K562 (cell line): Measurements from ENCODE around the gene PTH2. TPM values are rescaled to one million over a fixed set of nuclear protein-coding genes. Genes with fewer than 3 reads are reported as not detected.
A peak's percentile ranks its signal among the peaks of the same experiment; 100 is the strongest.

ENCODE experiments used
- ARNT ChIP-seq, 2 experiments: fragments of 450-650 bp; IDR thresholded peaks; 2 replicates each; pipeline ENCODE4 v1.6.1; 2016; ENCODE audit warnings: mild to moderate bottlenecking in 1 of 2
- ELF2 ChIP-seq: fragments of 250-450 bp; sonication (Bioruptor Pico); IDR thresholded peaks from 2 replicates; pipeline ENCODE4 v1.5.0; 2021; ENCODE audit warnings: mild to moderate bottlenecking
- EP300 ChIP-seq: IDR thresholded peaks from 2 replicates; pipeline ENCODE4 v1.6.1; 2012; ENCODE audit warnings: low read length, improper control_type of control experiment
- EP400 ChIP-seq: fragments of 450-650 bp; IDR thresholded peaks from 2 replicates; pipeline ENCODE4 v1.6.1; 2017; ENCODE audit warnings: antibody characterized with exemption, mild to moderate bottlenecking, moderate library complexity
- MAFG ChIP-seq: fragments of 450-650 bp; conservative IDR thresholded peaks from 2 replicates; pipeline ENCODE4 v1.6.1; 2016; ENCODE audit warnings: missing genetic modification characterization, missing compliant biosample characterization
- NKRF ChIP-seq: fragments of 450-650 bp; IDR thresholded peaks from 2 replicates; pipeline ENCODE4 v1.6.1; 2016; ENCODE audit warnings: borderline replicate concordance
- NR3C1 ChIP-seq: sonication (generic); formaldehyde crosslinking; IDR thresholded peaks from 2 replicates; pipeline ENCODE4 v1.8.1; 2022; ENCODE audit warnings: missing genetic modification reagents
- PHF20 ChIP-seq: fragments of 450-650 bp; IDR thresholded peaks from 2 replicates; pipeline ENCODE4 v1.6.1; 2018; ENCODE audit not compliant: partially characterized antibody
- POLR2AphosphoS5 ChIP-seq: IDR thresholded peaks from 2 replicates; pipeline ENCODE4 v1.6.1; 2011; ENCODE audit warnings: mild to moderate bottlenecking, low read depth, low read length, moderate library complexity; ENCODE audit not compliant: control insufficient read depth, insufficient read depth
- POU5F1 ChIP-seq: fragments of 150-350 bp; IDR thresholded peaks from 2 replicates; pipeline ENCODE4 v1.6.1; 2014; ENCODE audit warnings: borderline replicate concordance, low read length, low read depth, mild to moderate bottlenecking; ENCODE audit not compliant: partially characterized antibody
- RBBP5 ChIP-seq: fragments of 200-600 bp; sonication (generic); IDR thresholded peaks from 2 replicates; pipeline ENCODE4 v1.6.1; 2012; ENCODE audit warnings: borderline replicate concordance, mild to moderate bottlenecking, low read length, control low read depth, inconsistent platforms; ENCODE audit not compliant: insufficient read depth, poor library complexity, severe bottlenecking
- SREBF1 ChIP-seq: fragments of 150-350 bp; IDR thresholded peaks from 2 replicates; pipeline ENCODE4 v1.6.1; 2014; ENCODE audit warnings: antibody characterized with exemption, low read depth, low read length, borderline replicate concordance
- TAF1 ChIP-seq: IDR thresholded peaks from 2 replicates; pipeline ENCODE4 v1.6.1; 2011; ENCODE audit warnings: mild to moderate bottlenecking, low read length, moderate library complexity; ENCODE audit not compliant: insufficient read depth, control insufficient read depth, severe bottlenecking; ENCODE audit errors: extremely low read depth
- TCF3 ChIP-seq: sonication (generic); formaldehyde crosslinking; IDR thresholded peaks from 2 replicates; pipeline ENCODE4 v1.4.0; 2020; ENCODE audit warnings: mild to moderate bottlenecking, missing genetic modification reagents
- TCF7 ChIP-seq: sonication (generic); IDR thresholded peaks from 2 replicates; pipeline ENCODE4 v1.6.1; 2016; ENCODE audit warnings: antibody characterized with exemption, borderline replicate concordance
- TFAM ChIP-seq: fragments of 250-450 bp; sonication (Bioruptor Pico); conservative IDR thresholded peaks from 2 replicates; pipeline ENCODE4 v1.5.0; 2021; ENCODE audit warnings: mild to moderate bottlenecking, moderate library complexity
- TOE1 ChIP-seq, 2 experiments: fragments of 450-650 bp in 1 of 2; sonication (generic) in 1 of 2; formaldehyde crosslinking in 1 of 2; IDR thresholded peaks; 2 replicates each; pipeline versions ENCODE4 v1.7.1 to v1.8.0; 2016 to 2022; ENCODE audit warnings: borderline replicate concordance in 2 of 2, mild to moderate bottlenecking in 2 of 2, antibody characterized with exemption in 1 of 2, inconsistent platforms in 1 of 2, low read depth in 1 of 2, missing genetic modification reagents in 1 of 2, moderate library complexity in 1 of 2
- ZNF212 ChIP-seq: fragments of 450-650 bp; formaldehyde crosslinking; IDR thresholded peaks from 2 replicates; pipeline ENCODE4 v1.4.0; 2020; ENCODE audit warnings: mild to moderate bottlenecking
- ZNF518B ChIP-seq: fragments of 250-450 bp; sonication (Bioruptor Pico); IDR thresholded peaks from 2 replicates; pipeline ENCODE4 v1.5.0; 2021; ENCODE audit warnings: mild to moderate bottlenecking, moderate library complexity
- ZZZ3 ChIP-seq: fragments of 450-650 bp; IDR thresholded peaks from 2 replicates; pipeline ENCODE4 v1.6.1; 2016; ENCODE audit warnings: antibody characterized with exemption, mild to moderate bottlenecking, moderate library complexity
- polyA plus RNA-seq, 8 experiments: library from polyadenylated mRNA; depleted of rRNA in 4 of 8; stranded (reverse) in 5 of 8; unstranded in 3 of 8; fragments of >200 nt; fragmentation: Nextera tagmentation in 2 of 8; fragmentation: Illumina TruSeq in 1 of 8; extraction: Ambion mirVana in 2 of 8; extraction: Trizol in 1 of 8; gene quantifications; 2 replicates each; pipeline versions ENCODE4 v1.2.1 to v1.2.3, GENCODE V29; 2011 to 2014; ENCODE audit warnings: inconsistent platforms in 1 of 8, missing spikeins in 1 of 8
- total RNA-seq, 7 experiments: library from RNA; depleted of rRNA in 6 of 7; stranded (reverse); fragments of >200 nt in 6 of 7; fragmentation: Illumina TruSeq in 2 of 7; extraction: Trizol in 2 of 7; gene quantifications; 2 replicates each; pipeline versions ENCODE4 v1.2.1 to v1.2.3, GENCODE V29; 2011 to 2021; ENCODE audit warnings: low replicate concordance in 1 of 7

PTH2 gene
- total and polyA plus RNA-seq, 9 of the 15 experiments (the other 6 are each of a cell fraction or from before 2014, with no cell fraction given) = 1.3 TPM; not detected in 8

GRCh38 chr19:49451430-49452181 is 28.4 kb upstream of the PTH2 start, which contains the start of gene PIH1D1 (continued):
- peak; percentile 87 for TF ChIP-seq POLR2AphosphoS5
- TF ChIP-seq POU5F1 = peak; percentile 20
- TF ChIP-seq NKRF = peak; percentile 63
- peak; percentile 68 for TF ChIP-seq TAF1
- no peak for TF ChIP-seq PHF20
- TF ChIP-seq ELF2 = peak; percentile 79; the same call in 1 of the 2 replicates
- 0 out of 2 replicates have a peak, but pooled peaks have one; percentile 22 for TF ChIP-seq SREBF1
- no peak for TF ChIP-seq NR3C1 (CRISPR knock-in tag)
- TF ChIP-seq ARNT (IDR thresholded peaks at IDR 0.05) = peak; percentile 19 to 27; a peak in 3 of 4 replicates
- no peak for TF ChIP-seq TCF7
- no peak for TF ChIP-seq TFAM
- TF ChIP-seq EP400 = peak; percentile 60
- no peak for TF ChIP-seq ZNF518B (CRISPR knock-in tag)
- peak; percentile 62 for TF ChIP-seq RBBP5
- TF ChIP-seq TCF3 (CRISPR knock-in tag) = peak; percentile 4; the same call in 1 of the 2 replicates
- TF ChIP-seq MAFG (tag) = 0 out of 2 replicates have a peak, but pooled peaks have one; percentile 15
- peak; percentile 74 for TF ChIP-seq ZZZ3
- TF ChIP-seq EP300 = 0 out of 2 replicates have a peak, but pooled peaks have one; percentile 19
- TF ChIP-seq ZNF212 (CRISPR knock-in tag) = no peak
- TF ChIP-seq TOE1 (IDR thresholded peaks at IDR 0.05; ENCODE audit: borderline replicate concordance) = no peak
- TF ChIP-seq TOE1 (CRISPR knock-in tag; IDR thresholded peaks at IDR 0.05; ENCODE audit: borderline replicate concordance, low read depth) = no peak
